SU-DHL-6 (cell line): Measurements from ENCODE around the gene HEXD.
"Not testable (repeated sequence)": the region's sequence is repeated elsewhere in the genome, so short reads cannot be mapped to it uniquely, and the experiment has no call there.

ENCODE experiments used
- H2AFZ ChIP-seq: fragments of 200-600 bp; sonication (generic); 2 replicates; pipeline ENCODE4 v1.6.1; 2014; ENCODE audit warnings: low read depth, mild to moderate bottlenecking, moderate library complexity, mixed read lengths, antibody characterized with exemption, low read length; ENCODE audit not compliant: severe bottlenecking
- H3F3A ChIP-seq: fragments of 200-600 bp; shearing (Covaris generic); 2 replicates; pipeline ENCODE4 v1.6.0; 2016; ENCODE audit warnings: antibody characterized with exemption, mild to moderate bottlenecking; ENCODE audit not compliant: insufficient read depth
- H3K27ac ChIP-seq: fragments of 200-600 bp; sonication (generic); 2 replicates; pipeline ENCODE4 v1.5.1; 2016; ENCODE audit warnings: low read depth, mild to moderate bottlenecking, low read length, moderate library complexity, mixed read lengths
- H3K27me3 ChIP-seq: fragments of 200-600 bp; sonication (generic), shearing (Covaris generic); 2 replicates; pipeline ENCODE4 v1.6.0; 2014; ENCODE audit warnings: mild to moderate bottlenecking, low read length
- H3K36me3 ChIP-seq: fragments of 200-600 bp; sonication (generic); 2 replicates; pipeline ENCODE4 v1.6.1; 2014; ENCODE audit warnings: mild to moderate bottlenecking, low read length, mixed read lengths
- H3K4me2 ChIP-seq: fragments of 300-600, 200-600 bp; shearing (Covaris generic), sonication (generic); 2 replicates; pipeline ENCODE4 v1.6.0; 2014; ENCODE audit warnings: low read length, low read depth, mild to moderate bottlenecking; ENCODE audit not compliant: poor library complexity, severe bottlenecking
- H3K4me3 ChIP-seq: fragments of 200-600 bp; sonication (generic); 2 replicates; pipeline ENCODE4 v1.5.1; 2014; ENCODE audit warnings: antibody characterized with exemption, low read length, mild to moderate bottlenecking, mixed read lengths; ENCODE audit not compliant: insufficient read depth, poor library complexity, severe bottlenecking
- H3K79me2 ChIP-seq: fragments of 200-600 bp; sonication (generic); 2 replicates; pipeline ENCODE4 v1.6.1; 2014; ENCODE audit warnings: mild to moderate bottlenecking, low read length, moderate library complexity; ENCODE audit not compliant: insufficient read depth
- H3K9ac ChIP-seq: fragments of 200-600 bp; sonication (generic); 2 replicates; pipeline ENCODE4 v1.7.0; 2014; ENCODE audit warnings: mild to moderate bottlenecking, low read length
- H3K9me2 ChIP-seq: fragments of 200-600 bp; sonication (generic); replicated peaks from 2 replicates; pipeline ENCODE4 v1.6.1; 2014; ENCODE audit warnings: low read length; ENCODE audit not compliant: insufficient read depth
- H3K9me3 ChIP-seq: fragments of 200-600 bp; sonication (generic); 2 replicates; pipeline ENCODE4 v1.6.1; 2014; ENCODE audit warnings: low read length, mixed read lengths; ENCODE audit not compliant: insufficient read depth
- H4K20me1 ChIP-seq: fragments of 200-600 bp; sonication (generic); 2 replicates; pipeline ENCODE4 v1.6.1; 2014; ENCODE audit warnings: low read depth, mild to moderate bottlenecking, antibody characterized with exemption, low read length, moderate library complexity, mixed read lengths
- EZH2phosphoT487 ChIP-seq: fragments of 200-600 bp; sonication (generic), shearing (Covaris generic); conservative IDR thresholded peaks from 2 replicates; pipeline ENCODE4 v1.6.1; 2018; ENCODE audit warnings: mild to moderate bottlenecking, antibody characterized with exemption, low read length, moderate library complexity, mixed read lengths
- TF ChIP-seq, protein P1 (sequence below): fragments of 200-600 bp; sonication (generic); IDR thresholded peaks from one replicate; pipeline ENCODE4 v1.5.1; 2017; ENCODE audit warnings: antibody characterized with exemption, mild to moderate bottlenecking, low read length, moderate library complexity; ENCODE audit not compliant: insufficient read depth, poor library complexity, severe bottlenecking

The HEXD gene

DNA sequence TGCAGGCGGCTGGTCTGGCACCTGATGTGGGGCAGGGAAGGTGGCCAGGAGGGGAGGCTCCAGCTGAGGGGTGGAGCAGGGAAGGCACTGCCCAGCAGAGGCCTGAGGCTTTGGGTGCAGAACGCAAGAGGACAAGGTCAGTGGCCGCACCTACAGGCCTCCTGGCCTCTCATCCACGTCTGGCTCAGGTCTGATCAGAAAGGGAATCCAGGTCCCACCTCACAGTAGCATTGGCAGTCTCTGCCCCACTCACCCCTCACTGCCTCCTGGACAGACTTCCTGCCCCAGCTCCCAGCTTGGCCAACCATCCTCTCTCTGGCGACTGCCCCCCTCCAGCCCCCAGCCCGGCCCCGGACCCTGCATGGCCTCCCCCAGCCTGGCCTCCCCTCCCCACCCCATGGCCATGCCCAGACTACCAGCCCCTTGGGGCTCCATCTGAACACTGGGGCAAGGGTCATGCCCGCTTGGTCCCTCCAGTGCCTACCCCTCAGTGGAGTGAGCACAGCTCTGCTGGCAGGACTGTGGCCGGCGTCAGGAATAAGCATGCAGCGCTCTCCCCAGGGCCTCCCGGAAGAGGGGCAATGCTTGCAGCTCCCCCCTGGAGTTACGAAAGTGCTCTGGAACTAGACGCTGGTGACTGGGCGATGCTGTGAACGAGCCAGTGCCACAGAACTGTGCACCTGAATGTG lies 42.0 kb upstream of the HEXD start:
- no peaks in the 10 kb centered on the region for H3K79me2 ChIP-seq
- no peak overlapping the region for H3K4me3 ChIP-seq
- no peaks in the 10 kb centered on the region for H4K20me1 ChIP-seq
- no peak overlapping the region for H3K4me2 ChIP-seq
- no peak overlapping the region for H3K27ac ChIP-seq
- no peaks in the 10 kb centered on the region for H3K36me3 ChIP-seq
- no peaks in the 10 kb centered on the region for H3F3A ChIP-seq
- H3K9me2 ChIP-seq: no peaks in the 10 kb centered on the region
- no peak overlapping the region for H3K9ac ChIP-seq
- no peak overlapping the region for H2AFZ ChIP-seq
- H3K9me3 ChIP-seq: no peaks in the 10 kb centered on the region
- H3K27me3 ChIP-seq: no peaks in the 10 kb centered on the region
- TF ChIP-seq EZH2phosphoT487: no peak
- TF ChIP-seq, protein P1, sequence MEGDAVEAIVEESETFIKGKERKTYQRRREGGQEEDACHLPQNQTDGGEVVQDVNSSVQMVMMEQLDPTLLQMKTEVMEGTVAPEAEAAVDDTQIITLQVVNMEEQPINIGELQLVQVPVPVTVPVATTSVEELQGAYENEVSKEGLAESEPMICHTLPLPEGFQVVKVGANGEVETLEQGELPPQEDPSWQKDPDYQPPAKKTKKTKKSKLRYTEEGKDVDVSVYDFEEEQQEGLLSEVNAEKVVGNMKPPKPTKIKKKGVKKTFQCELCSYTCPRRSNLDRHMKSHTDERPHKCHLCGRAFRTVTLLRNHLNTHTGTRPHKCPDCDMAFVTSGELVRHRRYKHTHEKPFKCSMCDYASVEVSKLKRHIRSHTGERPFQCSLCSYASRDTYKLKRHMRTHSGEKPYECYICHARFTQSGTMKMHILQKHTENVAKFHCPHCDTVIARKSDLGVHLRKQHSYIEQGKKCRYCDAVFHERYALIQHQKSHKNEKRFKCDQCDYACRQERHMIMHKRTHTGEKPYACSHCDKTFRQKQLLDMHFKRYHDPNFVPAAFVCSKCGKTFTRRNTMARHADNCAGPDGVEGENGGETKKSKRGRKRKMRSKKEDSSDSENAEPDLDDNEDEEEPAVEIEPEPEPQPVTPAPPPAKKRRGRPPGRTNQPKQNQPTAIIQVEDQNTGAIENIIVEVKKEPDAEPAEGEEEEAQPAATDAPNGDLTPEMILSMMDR: no peak

- not testable (repeated sequence) for H3K27me3 ChIP-seq, H3K9ac ChIP-seq, H3F3A ChIP-seq, H3K79me2 ChIP-seq, H3K9me3 ChIP-seq, H3K4me2 ChIP-seq, H2AFZ ChIP-seq, H3K9me2 ChIP-seq, H3K4me3 ChIP-seq, H4K20me1 ChIP-seq, H3K27ac ChIP-seq, H3K36me3 ChIP-seq
Observed at GRCh38 chr17:82377294-82377693, 40.9 kb upstream of the HEXD start.

DNA sequence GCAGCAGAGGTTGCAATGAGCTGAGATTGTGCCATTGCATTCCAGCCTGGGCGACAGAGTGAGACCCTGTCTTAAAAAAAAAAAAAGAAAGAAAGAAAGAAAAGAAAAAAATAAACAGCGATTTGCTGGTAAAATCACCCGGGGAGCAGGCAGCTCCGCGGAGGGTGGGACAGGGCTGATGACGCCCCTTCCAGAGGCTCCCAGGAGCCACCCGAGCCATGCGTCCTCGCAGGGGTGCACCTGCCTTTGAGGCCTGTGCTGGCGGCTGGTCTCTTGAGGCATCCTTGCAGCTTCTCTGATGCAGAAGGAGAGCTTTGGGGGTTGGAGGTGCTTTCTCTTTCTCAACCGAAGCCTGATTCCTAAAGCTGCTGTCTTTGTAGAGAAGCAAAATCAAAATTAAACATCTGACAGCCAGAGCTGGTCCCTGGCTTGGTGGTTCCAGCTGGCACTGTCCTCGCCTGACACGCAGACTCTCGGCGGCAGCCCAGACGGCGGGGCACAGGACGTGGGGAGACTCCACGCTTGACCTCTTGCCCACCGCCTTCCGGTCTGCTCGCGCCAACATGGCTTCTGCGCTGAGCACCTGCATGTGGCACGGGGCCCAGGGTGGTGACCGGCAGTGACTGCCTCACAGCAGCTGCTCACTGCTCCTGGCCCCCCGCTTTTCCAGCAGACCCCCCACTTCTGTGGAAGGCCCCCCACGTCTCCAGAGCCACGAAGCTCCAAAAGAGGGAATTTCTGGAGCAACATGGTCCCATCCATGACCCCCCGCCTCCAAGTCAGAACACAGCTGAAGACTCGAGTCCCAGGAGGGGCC lies 40.0 kb upstream of the HEXD start:
- no peak for TF ChIP-seq EZH2phosphoT487
- TF ChIP-seq, protein P1: no peak
- no peak overlapping the region for H3K9ac ChIP-seq

GRCh38 chr17:82378741-82379021 lies 39.5 kb upstream of the HEXD start:
- TF ChIP-seq, protein P1: no peak
- TF ChIP-seq EZH2phosphoT487: no peak
- Histone ChIP-seq H3K36me3 (no peaks in the 10 kb centered on the region), H3K9me3 (no peaks in the 10 kb centered on the region), H3K27me3 (no peaks in the 10 kb centered on the region), H3K27ac (no peak overlapping the region), H3F3A (no peaks in the 10 kb centered on the region), H3K79me2 (no peaks in the 10 kb centered on the region), H3K9me2 (no peaks in the 10 kb centered on the region), H2AFZ (no peak overlapping the region), H3K4me2 (no peak overlapping the region), H3K4me3 (no peak overlapping the region), H3K9ac (no peak overlapping the region), H4K20me1 (no peaks in the 10 kb centered on the region)

More for the DNA sequence above, 40.0 kb upstream of the HEXD start:
- Histone ChIP-seq H3K27me3 (no peaks in the 10 kb centered on the region), H3K9me3 (no peaks in the 10 kb centered on the region), H3K4me2 (no peak overlapping the region), H3K9me2 (no peaks in the 10 kb centered on the region), H3K27ac (no peak overlapping the region), H4K20me1 (no peaks in the 10 kb centered on the region), H3F3A (no peaks in the 10 kb centered on the region), H3K79me2 (no peaks in the 10 kb centered on the region), H3K4me3 (no peak overlapping the region), H2AFZ (no peak overlapping the region), H3K36me3 (no peaks in the 10 kb centered on the region)
